ENCODE results near the gene HSD17B14.
"Not testable (repeated sequence)": the region's sequence is repeated elsewhere in the genome, so short reads cannot be mapped to it uniquely, and the experiment has no call there.

HSD17B14 gene

DNA sequence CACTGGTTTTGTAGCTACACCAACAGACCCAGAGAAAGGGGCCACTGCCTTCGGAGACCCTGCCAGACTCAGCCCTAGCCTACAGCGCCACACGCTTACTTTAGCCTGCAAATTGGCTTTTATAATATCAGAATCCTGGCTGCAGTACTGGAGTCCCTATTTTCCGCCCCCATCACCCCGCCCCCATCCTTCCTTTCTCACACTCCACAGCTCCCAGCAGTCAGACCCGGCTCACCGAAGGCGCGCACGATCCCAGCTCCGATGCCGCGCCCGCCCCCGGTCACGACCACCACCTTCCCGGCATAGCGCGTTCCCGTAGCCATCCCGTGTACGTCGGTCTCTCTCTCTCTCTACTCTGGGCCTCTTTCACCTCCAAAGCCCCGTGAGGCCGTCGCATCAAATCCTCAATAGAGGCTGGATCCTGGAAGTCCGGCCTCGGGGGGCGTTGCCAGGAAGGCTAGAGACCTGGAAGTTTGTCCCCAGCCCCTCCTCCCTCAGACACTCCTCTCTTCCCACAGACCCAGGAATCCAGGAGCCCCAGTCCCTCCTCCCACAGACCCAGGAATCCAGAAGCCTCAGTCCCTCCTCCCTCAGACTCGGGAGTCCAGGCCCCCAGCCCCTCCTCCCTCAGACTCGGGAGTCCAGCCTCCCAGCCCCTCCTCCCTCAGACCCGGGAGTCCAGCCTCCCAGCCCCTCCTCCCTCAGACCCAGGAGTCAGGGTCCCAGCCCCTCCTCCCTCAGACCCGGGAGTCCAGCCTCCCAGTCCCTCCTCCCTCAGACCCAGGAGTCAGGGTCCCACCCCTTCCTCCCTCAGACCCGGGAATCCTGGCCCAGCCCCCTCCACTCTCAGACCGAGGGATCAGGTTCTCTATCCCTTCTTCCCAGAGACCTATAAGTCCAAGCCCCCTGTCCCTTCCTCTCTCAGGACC, at the start of gene HSD17B14:
TSS of gene HSD17B14 (minus strand) at position 403 of the 929 bp plus-strand sequence. CDS start at position 323, 80 bp downstream.
- peak; percentile 67 for DNase-seq (ENCODE audit: low spot score)

DNA sequence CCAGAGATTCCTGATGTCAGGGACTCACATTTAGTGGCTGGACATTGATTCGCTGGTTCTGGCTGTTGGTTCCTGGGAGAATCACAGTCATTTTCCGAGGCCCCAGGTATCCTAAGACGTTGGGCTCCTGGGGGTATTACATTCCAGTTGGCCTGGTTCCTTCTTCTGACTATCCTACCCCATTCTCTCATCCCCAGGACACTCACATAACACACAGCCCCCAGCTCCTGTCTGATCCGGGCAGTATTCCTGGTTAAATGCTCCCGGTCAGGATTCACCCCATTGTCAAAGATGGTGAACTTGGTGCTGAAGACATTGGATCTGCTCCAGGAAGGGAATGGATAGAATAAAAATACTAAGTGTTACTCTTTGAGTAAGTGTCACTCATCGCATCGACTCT, 47.4 kb upstream of the HSD17B14 start:
- no peak for DNase-seq (ENCODE audit: low spot score)

GRCh38 chr19:48881741-48882657, 45.7 kb upstream of the HSD17B14 start:
- DNase-seq (ENCODE audit: low spot score), result no peak

GRCh38 chr19:48879696-48880095, 43.4 kb upstream of the HSD17B14 start:
- DNase-seq (ENCODE audit: low spot score), result not testable (repeated sequence)

DNA sequence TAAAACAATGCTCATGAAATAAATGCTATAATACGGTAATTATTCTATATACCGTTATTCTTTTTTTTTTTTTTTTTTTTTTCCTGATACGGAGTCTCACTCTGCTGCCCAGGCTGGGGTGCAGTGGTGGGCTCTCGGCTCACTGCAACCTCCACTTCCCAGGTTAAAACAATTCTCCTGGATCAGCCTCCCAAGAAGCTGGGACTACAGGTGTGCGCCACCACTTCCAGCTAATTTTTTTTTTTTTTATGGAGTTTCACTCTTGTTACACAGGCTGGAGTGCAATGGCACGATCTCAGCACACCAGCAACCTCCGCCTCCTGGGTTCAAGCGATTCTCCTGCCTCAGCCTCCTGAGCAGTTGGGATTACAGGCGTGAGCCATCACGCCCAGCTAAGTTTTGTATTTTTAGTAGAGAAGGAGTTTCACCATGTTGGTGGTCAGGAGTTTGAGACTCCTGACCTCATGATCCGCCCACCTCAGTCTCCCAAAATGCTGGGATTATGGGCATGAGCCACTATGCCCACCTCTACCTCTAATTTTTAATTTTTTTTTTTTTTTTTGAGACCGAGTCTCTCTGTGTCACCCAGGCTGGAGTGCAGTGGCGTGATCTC, 42.8 kb upstream of the HSD17B14 start:
- no peak for DNase-seq (ENCODE audit: low spot score)

DNA sequence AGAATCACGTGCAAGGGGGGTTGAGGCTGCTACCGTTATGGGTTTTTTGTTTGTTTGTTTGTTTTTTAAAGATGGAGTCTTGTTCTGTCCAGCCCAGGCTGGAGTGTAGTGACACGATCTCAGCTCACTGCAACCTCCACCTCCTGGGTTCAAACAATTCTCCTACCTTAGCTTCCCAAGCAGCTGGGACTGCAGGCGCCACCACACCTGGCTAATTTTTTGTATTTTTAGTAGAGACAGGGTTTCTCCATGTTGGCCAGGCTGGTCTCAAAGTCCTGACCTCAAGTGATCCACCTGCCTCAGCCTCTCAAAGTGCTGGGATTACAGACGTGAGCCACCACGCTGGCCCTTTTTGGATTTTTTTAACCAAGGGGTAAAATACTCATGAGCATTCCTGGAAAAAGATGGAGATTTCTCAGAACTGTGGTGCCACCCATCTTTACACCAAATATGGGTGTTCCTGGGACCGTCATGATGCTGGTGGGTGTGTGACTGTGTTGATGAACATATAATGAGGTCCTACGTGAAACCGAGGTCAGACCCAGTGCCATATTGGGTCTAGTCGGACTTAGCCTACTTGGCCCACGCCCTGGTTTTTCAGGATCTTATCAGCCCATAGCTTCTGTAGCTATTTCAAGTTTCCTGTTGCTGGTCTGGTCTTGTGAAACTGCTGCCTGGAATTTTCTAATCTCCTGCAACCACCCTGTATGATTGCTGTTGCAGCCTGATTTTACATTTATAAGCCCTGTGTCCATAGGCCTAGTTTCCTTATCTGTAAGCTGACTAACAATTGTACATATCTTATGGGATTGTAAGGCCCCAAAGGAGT, 42.1 kb upstream of the HSD17B14 start:
- DNase-seq (ENCODE audit: low spot score), result no peak

GRCh38 chr19:48877855-48878195, 41.5 kb upstream of the HSD17B14 start:
- DNase-seq (ENCODE audit: low spot score), result no peak

GRCh38 chr19:48876043-48876981, 40.0 kb upstream of the HSD17B14 start:
- DNase-seq (ENCODE audit: low spot score), result not testable (repeated sequence)

GRCh38 chr19:48874303-48875135, 38.2 kb upstream of the HSD17B14 start:
- DNase-seq (ENCODE audit: low spot score), result no peak

GRCh38 chr19:48873476-48874302, 37.4 kb upstream of the HSD17B14 start:
- DNase-seq (ENCODE audit: low spot score), result no peak

- peak; percentile 87 for DNase-seq (ENCODE audit: low spot score)
Measured at GRCh38 chr19:48872884-48873475, 36.7 kb upstream of the HSD17B14 start.

- DNase-seq (ENCODE audit: low spot score), result peak; percentile 93
Measured at GRCh38 chr19:48872182-48872883, 36.0 kb upstream of the HSD17B14 start, which contains the start of gene PPP1R15A. TSS of gene PPP1R15A (plus strand) at chr19:48872421. CDS start at chr19:48873234, 813 bp downstream.

- not testable (repeated sequence) for DNase-seq (ENCODE audit: low spot score)
Measured at GRCh38 chr19:48871471-48872181, 35.3 kb upstream of the HSD17B14 start.

DNA sequence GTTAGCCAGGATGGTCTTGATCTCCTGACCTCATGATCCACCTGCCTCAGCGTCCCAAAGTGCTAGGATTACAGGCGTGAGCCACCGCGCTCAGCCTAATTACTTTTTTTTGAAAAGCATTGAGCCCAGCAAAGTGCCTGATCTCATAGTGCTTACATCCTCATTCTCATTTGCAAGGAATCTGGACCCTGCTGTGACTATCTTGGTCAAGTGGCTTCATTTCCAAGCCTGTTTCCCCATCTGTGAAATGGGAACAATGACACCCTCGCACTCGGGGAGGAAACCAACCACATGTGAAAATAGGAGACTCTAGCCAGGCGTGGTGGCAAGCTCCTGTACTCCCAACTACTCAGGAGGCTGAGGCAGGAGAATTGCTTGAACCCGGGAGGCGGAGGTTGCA, 33.8 kb upstream of the HSD17B14 start:
- no peak for DNase-seq (ENCODE audit: low spot score)

- no peak for DNase-seq (ENCODE audit: low spot score)
Measured at GRCh38 chr19:48868114-48868886, 32.0 kb upstream of the HSD17B14 start, which contains the start of gene PLEKHA4. TSS of gene PLEKHA4 (minus strand) at chr19:48868617. CDS start at chr19:48867620, 997 bp downstream.

DNA sequence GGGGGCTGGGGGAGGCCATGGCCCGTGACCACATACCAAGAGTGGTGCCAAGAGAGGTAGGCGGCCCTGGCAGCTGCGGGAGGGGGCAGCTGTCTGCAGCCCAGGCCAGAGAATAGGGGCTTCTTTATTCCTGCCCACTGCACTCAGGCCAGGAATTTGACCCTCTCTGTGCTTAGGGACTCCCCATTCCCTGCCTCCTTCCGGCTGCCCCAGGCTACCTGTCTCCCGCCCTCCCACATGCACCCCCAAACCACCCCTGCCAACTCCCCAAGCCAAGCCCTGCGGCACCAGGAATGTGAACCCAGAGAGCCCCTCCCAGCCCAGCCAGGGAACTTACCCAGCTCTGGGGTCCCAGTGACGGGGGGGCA, 31.4 kb upstream of the HSD17B14 start:
- DNase-seq (ENCODE audit: low spot score), result no peak

Data from HuH-7 (cell line).